Measurements from ENCODE around the gene PSRC1. TPM values are rescaled to one million over a fixed set of nuclear protein-coding genes. Genes with fewer than 3 reads are reported as not detected.

The PSRC1 gene
- total and polyA plus RNA-seq, 2 of the 8 experiments (the other 6 are each of a cell fraction or from before 2014, with no cell fraction given): 56.1 to 67.3 TPM

- TF ChIP-seq PHF8 (conservative IDR thresholded peaks at IDR 0.05; ENCODE audit: low read depth, low read length) (no peak), TCF12 (IDR thresholded peaks at IDR 0.05; ENCODE audit: low read depth, low read length) (no peak), SAP30 (IDR thresholded peaks at IDR 0.05; ENCODE audit: insufficient read depth, insufficient replicate concordance, low read length) (no peak), EGR1 (IDR thresholded peaks at IDR 0.05; ENCODE audit: borderline replicate concordance, low read depth, low read length) (no peak), CHD7 (IDR thresholded peaks at IDR 0.05; ENCODE audit: insufficient replicate concordance, low read length) (no peak), CTBP2 (IDR thresholded peaks at IDR 0.05; ENCODE audit: borderline replicate concordance, insufficient read depth, insufficient read length, low read length) (peak; percentile 95), BACH1 (IDR thresholded peaks at IDR 0.05; ENCODE audit: low read length) (no peak), GTF2F1 (IDR thresholded peaks at IDR 0.05; ENCODE audit: borderline replicate concordance, low read depth, low read length) (peak; percentile 76; the same call in 1 of the 2 replicates), SIN3A (conservative IDR thresholded peaks at IDR 0.05 in 1 of 2, IDR thresholded peaks at IDR 0.05 in 1 of 2; ENCODE audit: low read depth in 1 of 2, low read length in 2 of 2) (peak in 1 of 2 experiments; percentile 90; a peak in 3 of 4 replicates)
Measured at GRCh38 chr1:109263597-109264378, 19.2 kb downstream of the PSRC1 start (continued).
